Neural crest cell (in vitro differentiated cells): ENCODE measurements around the gene SPECC1. TPM values are rescaled to one million over a fixed set of nuclear protein-coding genes. Genes with fewer than 3 reads are reported as not detected.
A peak's percentile ranks its signal among the peaks of the same experiment; 100 is the strongest.
"Not testable (repeated sequence)": the region's sequence is repeated elsewhere in the genome, so short reads cannot be mapped to it uniquely, and the experiment has no call there.

Experiments used
- DNase-seq: peaks from one replicate; pipeline ENCODE4 v3.0.0; 2021; ENCODE audit warnings: low read depth, mixed read lengths, low spot score
- H3K27ac Mint-ChIP-seq: one replicate; pipeline ENCODE4 v1.8.0; 2021; ENCODE audit warnings: mild to moderate bottlenecking, mixed read lengths; ENCODE audit not compliant: unreplicated experiment
- H3K27me3 Mint-ChIP-seq: 2 replicates; pipeline ENCODE4 v1.8.0; 2021; ENCODE audit warnings: low read depth, mild to moderate bottlenecking, mixed read lengths
- H3K36me3 Mint-ChIP-seq: 2 replicates; pipeline ENCODE4 v1.8.0; 2021; ENCODE audit warnings: low read depth, mild to moderate bottlenecking, mixed read lengths
- H3K4me1 Mint-ChIP-seq: 2 replicates; pipeline ENCODE4 v1.8.0; 2021; ENCODE audit warnings: mixed read lengths
- H3K4me3 Mint-ChIP-seq: one replicate; pipeline ENCODE4 v1.8.0; 2021; ENCODE audit warnings: mild to moderate bottlenecking, mixed read lengths
- H3K9me3 Mint-ChIP-seq: 2 replicates; pipeline ENCODE4 v1.8.0; 2021; ENCODE audit warnings: mixed read lengths
- CTCF ChIP-seq: fragments of 200-600 bp; sonication (generic); conservative IDR thresholded peaks from 2 replicates; pipeline ENCODE4 v1.5.0; 2021; ENCODE audit warnings: antibody characterized with exemption, mild to moderate bottlenecking
- total RNA-seq: library from RNA; stranded (reverse); gene quantifications from 2 replicates; pipeline ENCODE4 v1.2.1, GENCODE V29; 2021

SPECC1 gene
- total RNA-seq, 1 donor from 2014 or later: 71.0 TPM

- Mint-ChIP-seq H3K9me3 (no peaks in the 10 kb centered on the region), H3K4me1 (peaks cover 27% of the 10 kb centered on the region), H3K27me3 (no peaks in the 10 kb centered on the region), H3K36me3 (peaks cover 32% of the 10 kb centered on the region), H3K4me3 (no peak overlapping the region), H3K27ac (peak overlapping the region; percentile 59)
- no peak for TF ChIP-seq CTCF
- no peak for DNase-seq
Measured at GRCh38 chr17:20262226-20263114, 253.3 kb downstream of the SPECC1 start.

- not testable (repeated sequence) for H3K4me3 Mint-ChIP-seq, H3K9me3 Mint-ChIP-seq, H3K27me3 Mint-ChIP-seq, DNase-seq
- Mint-ChIP-seq H3K36me3 (peaks cover 26% of the 10 kb centered on the region), H3K4me1 (peaks cover 27% of the 10 kb centered on the region), H3K27ac (peak overlapping the region; percentile 59)
Measured at GRCh38 chr17:20263115-20263433, 253.9 kb downstream of the SPECC1 start.

DNA sequence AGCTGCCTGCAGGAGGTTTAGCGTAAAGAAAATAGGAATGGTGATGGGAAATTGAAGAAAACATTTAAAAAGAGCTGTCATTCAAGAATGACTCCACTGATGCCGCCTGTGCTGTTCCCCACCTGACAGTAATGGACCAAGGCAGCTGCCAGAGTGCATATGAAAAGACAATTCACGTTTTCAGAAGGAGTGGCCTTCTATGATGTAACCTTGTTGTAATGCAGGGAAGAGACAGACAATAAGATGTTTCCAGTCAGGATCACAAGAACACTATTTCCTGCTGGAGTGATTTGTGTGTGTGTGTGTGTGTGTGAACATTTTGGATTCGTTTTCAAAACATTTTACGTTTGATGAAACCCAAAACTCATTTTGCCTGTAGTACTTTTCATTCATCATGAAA is 254.4 kb downstream of the SPECC1 start:
- no peak overlapping the region for H3K4me3 Mint-ChIP-seq
- no peak for TF ChIP-seq CTCF
- DNase-seq: no peak
- peaks cover 27% of the 10 kb centered on the region for H3K4me1 Mint-ChIP-seq
- peaks cover 21% of the 10 kb centered on the region for H3K36me3 Mint-ChIP-seq
- H3K27me3 Mint-ChIP-seq: no peaks in the 10 kb centered on the region
- H3K9me3 Mint-ChIP-seq: no peaks in the 10 kb centered on the region
- peak overlapping the region; percentile 93 for H3K27ac Mint-ChIP-seq

DNA sequence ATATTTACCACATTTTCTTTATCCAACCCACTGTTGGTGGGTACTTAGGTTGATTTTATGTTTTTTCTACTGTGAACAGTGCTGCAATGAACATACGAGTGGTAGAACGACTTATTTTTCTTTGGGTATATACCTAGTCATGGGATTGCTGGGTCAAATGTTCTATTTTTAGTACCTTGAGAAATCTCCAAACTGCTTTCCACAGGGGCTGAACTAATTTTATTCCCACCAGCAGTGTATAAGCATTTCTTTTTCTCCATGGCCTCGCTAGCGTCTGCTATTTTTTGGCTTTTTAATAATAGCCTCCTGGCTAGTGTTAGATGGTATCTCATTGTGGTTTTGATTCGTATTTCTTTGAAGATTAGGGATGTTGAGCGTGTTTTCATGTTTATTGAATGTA is 255.8 kb downstream of the SPECC1 start:
- H3K36me3 Mint-ChIP-seq: peaks cover 19% of the 10 kb centered on the region
- no peaks in the 10 kb centered on the region for H3K27me3 Mint-ChIP-seq
- no peaks in the 10 kb centered on the region for H3K9me3 Mint-ChIP-seq
- H3K27ac Mint-ChIP-seq: peak overlapping the region; percentile 50
- no peak overlapping the region for H3K4me3 Mint-ChIP-seq
- TF ChIP-seq CTCF: no peak
- DNase-seq: no peak
- H3K4me1 Mint-ChIP-seq: peaks cover 30% of the 10 kb centered on the region

GRCh38 chr17:20266806-20267458 is 257.8 kb downstream of the SPECC1 start:
- H3K27ac Mint-ChIP-seq: no peak overlapping the region
- no peak for TF ChIP-seq CTCF
- H3K4me3 Mint-ChIP-seq: no peak overlapping the region
- no peaks in the 10 kb centered on the region for H3K9me3 Mint-ChIP-seq
- no peaks in the 10 kb centered on the region for H3K27me3 Mint-ChIP-seq
- peaks cover 39% of the 10 kb centered on the region for H3K4me1 Mint-ChIP-seq
- no peak for DNase-seq
- H3K36me3 Mint-ChIP-seq: peaks cover 9% of the 10 kb centered on the region

GRCh38 chr17:20267459-20267842 is 258.3 kb downstream of the SPECC1 start:
- DNase-seq: no peak
- no peak overlapping the region for H3K4me3 Mint-ChIP-seq
- no peaks in the 10 kb centered on the region for H3K27me3 Mint-ChIP-seq
- H3K36me3 Mint-ChIP-seq: peaks cover 9% of the 10 kb centered on the region
- TF ChIP-seq CTCF: no peak
- no peaks in the 10 kb centered on the region for H3K9me3 Mint-ChIP-seq
- peaks cover 39% of the 10 kb centered on the region for H3K4me1 Mint-ChIP-seq
- no peak overlapping the region for H3K27ac Mint-ChIP-seq
